ENCODE results near the gene GLIS1.
A peak's percentile ranks its signal among the peaks of the same experiment; 100 is the strongest.

The GLIS1 gene

DNA sequence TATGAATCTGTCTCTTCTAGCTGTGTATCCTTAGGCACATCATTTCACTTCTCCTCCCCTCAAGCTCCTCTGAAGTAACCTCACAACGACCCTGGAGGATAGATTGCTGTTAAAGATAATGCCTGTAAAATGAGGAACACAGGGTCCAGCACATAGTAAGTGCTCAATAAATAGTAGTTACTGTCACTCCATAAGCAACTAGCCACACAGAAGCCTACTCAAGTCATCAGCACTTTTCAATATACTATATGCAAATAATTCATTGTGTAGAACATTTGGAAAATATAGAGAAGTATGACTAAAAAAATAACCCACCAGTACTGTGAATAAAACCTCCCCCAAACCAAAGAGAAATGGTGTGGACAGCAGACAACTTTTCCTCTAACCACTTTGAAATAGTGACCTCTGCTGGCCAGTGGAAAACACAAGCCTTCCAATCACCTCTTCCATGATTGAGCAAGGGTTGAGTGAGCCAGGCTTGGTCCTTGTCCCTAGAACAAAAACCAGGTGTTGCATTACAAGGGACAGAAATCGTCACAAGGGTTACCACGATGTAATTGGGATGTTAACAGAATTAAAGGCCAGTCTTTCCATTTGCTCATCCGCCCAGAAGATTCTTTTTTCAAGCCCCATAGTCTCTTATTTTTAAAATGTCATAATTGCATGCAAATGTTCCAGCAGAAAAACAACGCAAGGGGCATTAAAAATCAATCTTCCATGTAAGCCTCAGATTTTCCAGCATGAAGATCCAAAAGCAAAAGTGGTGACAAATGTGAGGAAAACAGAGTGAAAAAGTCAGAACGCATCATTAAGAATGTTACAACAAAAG lies 15.7 kb upstream of the GLIS1 start:
- Mint-ChIP-seq H3K27ac (no peak overlapping the region), H3K36me3 (ENCODE audit: low read depth) (no peaks in the 10 kb centered on the region), H3K9me3 (no peaks in the 10 kb centered on the region), H3K4me1 (ENCODE audit: low read depth) (no peaks in the 10 kb centered on the region), H3K4me3 (no peak overlapping the region), H3K27me3 (ENCODE audit: low read depth) (peaks cover 2% of the 10 kb centered on the region)
- DNase-seq (ENCODE audit: low spot score): no peak

DNA sequence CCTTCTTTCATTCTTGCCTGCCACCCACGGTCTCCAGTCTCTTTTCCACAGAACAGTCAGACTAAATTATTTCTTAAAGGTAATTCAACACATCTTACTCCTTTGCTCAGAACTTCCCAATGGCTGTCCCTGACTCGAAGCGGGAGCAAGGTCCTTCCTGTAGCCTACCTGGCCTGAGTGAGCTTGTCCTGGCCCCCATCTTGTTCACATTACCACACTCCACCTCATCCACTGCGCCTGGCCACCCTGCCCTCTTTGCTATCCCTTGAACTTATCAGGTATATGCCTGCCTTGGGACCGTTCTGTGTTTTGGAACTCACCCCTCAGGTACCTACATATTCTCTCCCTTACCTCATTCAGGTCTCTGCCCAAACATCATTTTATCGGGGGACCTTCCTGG lies 13.3 kb upstream of the GLIS1 start:
- Mint-ChIP-seq H3K9me3 (no peaks in the 10 kb centered on the region), H3K4me1 (ENCODE audit: low read depth) (no peaks in the 10 kb centered on the region), H3K36me3 (ENCODE audit: low read depth) (no peaks in the 10 kb centered on the region), H3K27ac (no peak overlapping the region), H3K4me3 (no peak overlapping the region), H3K27me3 (ENCODE audit: low read depth) (peaks cover 8% of the 10 kb centered on the region)
- no peak for DNase-seq (ENCODE audit: low spot score)

DNA sequence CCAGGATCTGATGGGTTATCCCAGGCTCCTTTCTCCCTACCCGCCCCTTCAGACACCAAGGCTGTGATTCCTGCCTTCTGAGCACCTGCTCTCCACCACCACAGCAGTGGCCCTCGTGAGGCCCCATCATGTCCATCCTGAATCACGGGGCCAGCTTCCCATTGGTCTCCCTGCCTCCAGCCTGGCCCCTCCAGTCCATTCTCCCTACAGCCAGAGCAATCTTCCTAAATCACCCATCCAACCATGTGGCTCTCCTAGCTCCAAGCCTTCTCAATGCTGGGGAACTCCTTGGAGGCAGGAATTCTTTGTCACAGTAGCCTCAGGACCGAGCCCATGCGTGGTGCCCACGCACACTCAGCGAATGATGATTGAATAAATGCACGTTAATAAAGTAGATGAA lies 8.9 kb upstream of the GLIS1 start:
- Mint-ChIP-seq H3K4me1 (ENCODE audit: low read depth) (no peaks in the 10 kb centered on the region), H3K9me3 (peaks cover 2% of the 10 kb centered on the region), H3K36me3 (ENCODE audit: low read depth) (no peaks in the 10 kb centered on the region), H3K27ac (no peak overlapping the region), H3K27me3 (ENCODE audit: low read depth) (peaks cover 32% of the 10 kb centered on the region), H3K4me3 (no peak overlapping the region)
- no peak for DNase-seq (ENCODE audit: low spot score)

DNA sequence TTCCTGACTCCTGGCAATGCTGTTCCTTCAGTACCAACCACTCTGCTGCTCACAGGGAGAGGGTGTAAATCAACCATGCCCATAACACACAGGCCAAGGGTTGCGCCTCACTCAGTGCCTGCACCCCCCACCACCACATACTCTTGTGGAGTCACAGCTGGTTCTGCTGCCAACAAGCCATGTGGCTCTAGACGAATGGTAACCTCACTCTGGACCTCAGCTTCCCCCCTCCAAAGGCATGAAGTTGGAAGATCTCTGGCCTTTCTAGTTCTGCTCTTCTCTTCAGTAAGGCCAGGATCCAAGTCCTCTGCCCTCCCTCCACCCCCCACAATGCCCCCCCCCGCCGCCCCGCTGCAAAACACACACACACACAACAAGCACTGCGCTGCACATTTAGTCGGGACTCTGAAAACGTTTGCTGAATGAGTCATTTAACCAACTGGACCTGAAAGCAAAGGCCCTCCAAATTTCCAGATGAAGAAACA lies 1.7 kb upstream of the GLIS1 start:
- no peak for DNase-seq (ENCODE audit: low spot score)
- Mint-ChIP-seq H3K27me3 (ENCODE audit: low read depth) (peaks cover 63% of the 10 kb centered on the region), H3K36me3 (ENCODE audit: low read depth) (no peaks in the 10 kb centered on the region), H3K4me3 (peak overlapping the region; percentile 24), H3K9me3 (peaks cover 5% of the 10 kb centered on the region), H3K4me1 (ENCODE audit: low read depth) (no peaks in the 10 kb centered on the region), H3K27ac (no peak overlapping the region)

DNA sequence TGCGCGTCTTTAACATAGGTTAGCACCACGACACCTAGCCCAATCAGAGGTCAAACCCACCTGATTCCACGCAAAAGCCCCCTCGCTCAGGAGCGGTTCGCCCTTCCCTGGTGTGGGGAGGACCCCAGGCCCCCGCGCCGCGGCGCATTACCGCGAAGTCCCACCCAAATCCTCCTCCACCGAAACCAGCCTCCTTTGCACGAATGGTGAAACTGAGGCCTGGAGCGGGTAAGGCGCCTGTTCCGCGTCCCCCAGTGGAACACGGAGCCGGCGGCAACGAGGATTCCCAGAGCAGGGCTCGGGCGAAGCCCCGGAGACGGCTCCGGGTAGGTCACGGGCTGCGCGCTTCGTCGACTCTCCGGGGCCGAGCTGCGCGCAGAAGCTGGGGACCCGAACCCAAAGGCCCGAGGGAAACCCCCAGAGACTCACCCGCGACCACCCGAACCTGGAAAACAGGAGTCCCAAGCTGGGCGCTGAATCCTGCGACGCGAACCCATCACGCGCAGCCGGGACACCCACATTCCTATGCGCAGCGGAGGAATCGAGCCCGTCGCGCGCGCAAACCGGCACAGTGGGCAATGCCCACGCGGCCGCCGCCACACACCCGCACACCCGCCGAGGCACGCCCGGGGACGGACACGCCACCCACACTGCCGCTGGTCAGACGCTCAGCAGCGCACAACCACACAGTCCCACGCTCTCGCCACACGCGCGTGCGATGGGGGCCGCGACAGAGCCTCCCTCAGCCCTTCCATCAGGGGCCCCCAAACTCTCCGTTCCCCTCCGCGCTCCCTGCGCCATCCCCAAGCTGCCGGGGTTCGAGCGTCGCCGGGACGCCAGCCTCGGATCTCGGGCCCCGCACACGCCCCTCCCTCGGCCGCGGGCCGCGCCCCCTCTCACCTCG lies 507 bp downstream of the GLIS1 start:
- Mint-ChIP-seq H3K4me1 (ENCODE audit: low read depth) (no peaks in the 10 kb centered on the region), H3K36me3 (ENCODE audit: low read depth) (no peaks in the 10 kb centered on the region), H3K27me3 (ENCODE audit: low read depth) (peaks cover 73% of the 10 kb centered on the region), H3K27ac (no peak overlapping the region), H3K4me3 (peak overlapping the region; percentile 40), H3K9me3 (peaks cover 5% of the 10 kb centered on the region)
- DNase-seq (ENCODE audit: low spot score): no peak

DNA sequence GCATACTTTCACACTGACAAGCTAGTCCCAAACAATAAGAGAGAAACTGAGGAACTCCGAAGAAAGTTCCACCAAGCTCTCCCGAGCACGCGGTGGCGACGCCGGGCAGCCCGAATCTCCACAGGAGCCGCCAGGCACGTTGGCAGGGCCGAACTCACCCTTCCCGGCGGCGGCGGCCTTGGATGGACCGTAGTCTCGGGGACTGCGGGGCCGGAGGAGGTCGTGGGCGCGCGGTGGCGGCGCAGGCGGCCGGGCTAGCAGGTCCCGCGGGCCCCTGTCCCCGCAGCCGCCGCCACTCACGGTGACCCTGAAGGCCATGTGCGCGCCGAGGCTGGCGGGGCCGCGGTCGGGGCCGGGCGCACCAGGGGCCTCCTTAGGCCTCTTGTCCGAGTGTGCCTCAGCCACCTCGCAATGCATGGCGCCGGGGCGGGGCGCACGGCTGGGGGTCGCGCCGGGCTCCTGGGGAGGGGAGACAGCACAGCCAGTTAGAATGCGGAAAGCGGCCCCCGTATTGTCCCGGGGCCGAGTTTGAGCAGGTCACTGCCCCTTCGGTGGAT lies 1.2 kb downstream of the GLIS1 start:
- Mint-ChIP-seq H3K4me3 (peak overlapping the region; percentile 29), H3K9me3 (peaks cover 2% of the 10 kb centered on the region), H3K4me1 (ENCODE audit: low read depth) (no peaks in the 10 kb centered on the region), H3K27me3 (ENCODE audit: low read depth) (peaks cover 67% of the 10 kb centered on the region), H3K27ac (no peak overlapping the region), H3K36me3 (ENCODE audit: low read depth) (no peaks in the 10 kb centered on the region)
- DNase-seq (ENCODE audit: low spot score): no peak

DNA sequence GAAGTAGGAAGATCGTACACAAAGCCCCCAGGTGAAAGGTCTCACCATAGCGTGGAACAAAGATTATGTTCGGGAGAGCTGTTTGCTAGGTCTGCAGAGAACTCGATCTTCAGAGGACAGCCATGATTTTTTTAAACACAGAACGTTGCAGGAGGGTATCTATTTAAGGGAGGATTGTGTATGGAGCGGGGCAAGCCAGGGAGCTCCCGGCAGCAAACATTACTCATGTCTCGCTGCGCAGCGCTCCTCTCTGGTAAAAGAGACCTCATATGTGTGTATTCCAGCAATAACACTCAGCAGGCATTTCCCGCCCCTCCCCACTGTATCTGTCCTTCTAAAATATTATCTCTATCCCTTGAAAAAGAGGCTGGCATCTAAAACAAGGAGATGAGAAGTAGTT lies 2.7 kb downstream of the GLIS1 start:
- Mint-ChIP-seq H3K27ac (no peak overlapping the region), H3K27me3 (ENCODE audit: low read depth) (peaks cover 66% of the 10 kb centered on the region), H3K9me3 (no peaks in the 10 kb centered on the region), H3K4me3 (no peak overlapping the region), H3K4me1 (ENCODE audit: low read depth) (no peaks in the 10 kb centered on the region), H3K36me3 (ENCODE audit: low read depth) (no peaks in the 10 kb centered on the region)
- no peak for DNase-seq (ENCODE audit: low spot score)

DNA sequence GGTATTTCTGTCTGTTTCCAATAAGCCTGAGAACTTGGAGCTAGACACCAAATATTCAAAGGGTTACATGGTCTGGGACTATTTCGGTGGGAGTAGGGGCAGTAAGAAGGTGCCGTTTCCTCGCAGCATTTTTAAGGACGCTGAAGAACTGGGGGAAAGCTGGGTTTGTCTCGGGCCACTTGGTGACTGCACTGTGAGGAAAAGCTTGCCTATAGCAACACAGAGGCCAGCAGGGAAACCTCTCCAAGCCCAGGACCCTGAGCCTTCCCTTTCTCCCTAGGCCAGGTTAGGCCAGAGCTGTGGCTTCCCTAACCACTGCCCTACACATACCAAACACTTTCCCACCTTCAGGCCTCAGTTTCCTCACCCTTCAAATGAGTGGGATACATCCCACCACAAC lies 3.3 kb downstream of the GLIS1 start:
- Mint-ChIP-seq H3K27ac (no peak overlapping the region), H3K9me3 (no peaks in the 10 kb centered on the region), H3K4me1 (ENCODE audit: low read depth) (no peaks in the 10 kb centered on the region), H3K27me3 (ENCODE audit: low read depth) (peaks cover 65% of the 10 kb centered on the region), H3K36me3 (ENCODE audit: low read depth) (no peaks in the 10 kb centered on the region), H3K4me3 (no peak overlapping the region)
- DNase-seq (ENCODE audit: low spot score): no peak

DNA sequence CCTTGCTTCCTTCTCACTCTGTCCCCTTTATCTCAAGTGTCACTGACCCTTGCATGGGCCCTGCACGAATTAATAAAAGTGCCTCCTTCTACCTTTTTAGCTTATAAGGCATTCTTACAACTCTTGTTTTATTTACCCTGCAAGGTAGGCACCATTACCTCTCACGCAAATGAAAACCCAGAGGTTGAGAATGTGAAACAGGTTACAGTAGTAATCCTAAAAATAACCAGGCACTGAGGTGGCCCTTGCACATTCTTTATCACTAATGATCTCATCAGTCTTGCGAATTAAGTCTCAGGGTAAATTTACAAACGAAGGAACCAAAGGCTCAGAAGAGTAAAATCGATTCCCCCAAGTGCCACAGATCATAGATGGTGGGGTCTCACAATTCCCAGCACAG lies 3.7 kb downstream of the GLIS1 start:
- Mint-ChIP-seq H3K4me3 (no peak overlapping the region), H3K36me3 (ENCODE audit: low read depth) (no peaks in the 10 kb centered on the region), H3K9me3 (no peaks in the 10 kb centered on the region), H3K27ac (no peak overlapping the region), H3K27me3 (ENCODE audit: low read depth) (peaks cover 64% of the 10 kb centered on the region), H3K4me1 (ENCODE audit: low read depth) (no peaks in the 10 kb centered on the region)
- no peak for DNase-seq (ENCODE audit: low spot score)

DNA sequence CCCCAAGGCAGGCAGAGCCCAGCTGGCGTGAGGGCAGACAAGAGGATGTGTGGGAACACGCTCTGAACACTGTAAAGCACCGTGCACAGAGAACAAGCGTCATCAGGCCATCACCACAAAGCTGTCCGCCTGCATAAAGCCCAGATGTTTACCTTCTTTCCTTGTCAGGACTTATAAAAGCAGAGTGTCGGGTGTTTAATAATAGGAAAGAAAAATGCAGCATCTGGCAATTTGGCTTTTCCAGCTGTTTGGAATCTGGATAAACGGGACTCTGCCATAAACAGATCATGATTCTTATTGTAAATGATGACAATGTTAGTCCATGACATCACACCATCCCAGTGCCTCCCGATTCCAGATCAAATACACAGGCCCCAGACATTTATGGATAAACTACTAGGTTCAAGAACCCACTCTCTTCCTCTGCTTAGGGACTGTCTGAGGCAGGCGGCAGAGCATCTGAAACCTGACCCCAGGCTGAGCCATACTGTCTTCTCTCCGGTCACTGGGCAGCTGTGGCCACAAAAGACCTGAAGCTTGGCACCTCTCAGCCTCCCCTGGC lies 4.2 kb downstream of the GLIS1 start:
- no peak for DNase-seq (ENCODE audit: low spot score)
- H3K36me3 Mint-ChIP-seq (ENCODE audit: low read depth): no peaks in the 10 kb centered on the region
- no peaks in the 10 kb centered on the region for H3K9me3 Mint-ChIP-seq
- H3K4me1 Mint-ChIP-seq (ENCODE audit: low read depth): no peaks in the 10 kb centered on the region
- H3K4me3 Mint-ChIP-seq: no peak overlapping the region
- H3K27ac Mint-ChIP-seq: no peak overlapping the region
- peaks cover 59% of the 10 kb centered on the region for H3K27me3 Mint-ChIP-seq (ENCODE audit: low read depth)

DNA sequence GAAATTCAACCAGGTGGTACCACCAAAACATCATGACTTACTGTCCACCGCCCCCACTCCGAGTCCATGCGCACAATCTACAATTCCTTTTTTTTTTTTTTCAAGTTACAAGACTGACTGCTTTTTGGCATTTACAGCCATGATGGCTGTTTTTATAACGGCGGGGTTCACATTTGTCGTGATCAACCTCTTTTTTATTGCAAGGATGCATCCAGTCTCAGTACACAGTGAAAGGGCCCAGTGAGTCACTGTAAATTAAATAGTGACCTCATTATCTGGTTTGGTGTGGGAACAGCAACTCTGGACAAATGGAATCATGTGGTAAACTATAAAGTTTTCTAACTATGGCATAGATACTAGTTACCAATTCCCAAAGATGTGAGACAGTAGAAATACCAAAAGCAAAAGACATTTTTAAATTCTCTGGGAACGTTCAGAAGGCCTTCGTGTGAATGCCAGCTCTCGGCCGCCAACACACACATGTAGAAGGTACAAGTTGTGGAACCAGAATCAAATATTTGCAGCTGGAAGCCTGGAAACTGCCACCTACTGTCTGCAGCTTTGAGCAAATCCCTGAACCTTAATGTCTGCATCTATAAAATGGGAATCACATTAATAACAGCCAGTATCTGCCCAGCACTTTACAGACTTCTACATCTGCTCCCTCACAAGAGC lies 4.9 kb downstream of the GLIS1 start:
- Mint-ChIP-seq H3K4me1 (ENCODE audit: low read depth) (no peaks in the 10 kb centered on the region), H3K9me3 (no peaks in the 10 kb centered on the region), H3K27ac (no peak overlapping the region), H3K27me3 (ENCODE audit: low read depth) (peaks cover 55% of the 10 kb centered on the region), H3K36me3 (ENCODE audit: low read depth) (no peaks in the 10 kb centered on the region), H3K4me3 (no peak overlapping the region)
- DNase-seq (ENCODE audit: low spot score): no peak

DNA sequence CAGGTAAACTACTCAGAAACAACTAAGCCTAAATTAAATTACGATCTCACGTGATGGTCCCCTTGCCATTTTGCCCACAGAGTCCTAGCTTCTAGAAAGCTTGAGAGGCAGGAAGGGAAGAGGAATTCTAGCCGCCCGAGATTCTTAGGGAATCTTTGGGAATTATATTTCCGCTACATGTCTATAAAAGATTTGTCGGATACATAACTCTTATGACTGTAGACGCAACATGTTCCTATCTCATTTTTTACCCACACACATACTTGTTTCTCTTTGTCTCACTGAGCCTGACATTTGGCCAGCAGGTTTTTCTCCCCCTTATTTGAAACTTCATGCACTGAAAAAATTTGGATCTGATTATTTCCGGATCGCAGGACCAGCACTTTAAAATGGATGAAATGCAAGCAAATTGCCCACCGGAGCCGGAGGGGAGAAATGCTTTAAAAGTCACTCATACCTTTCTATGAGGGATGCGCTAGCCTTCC lies 5.5 kb downstream of the GLIS1 start:
- no peak for DNase-seq (ENCODE audit: low spot score)
- no peaks in the 10 kb centered on the region for H3K9me3 Mint-ChIP-seq
- H3K27me3 Mint-ChIP-seq (ENCODE audit: low read depth): peaks cover 56% of the 10 kb centered on the region
- H3K27ac Mint-ChIP-seq: no peak overlapping the region
- no peaks in the 10 kb centered on the region for H3K4me1 Mint-ChIP-seq (ENCODE audit: low read depth)
- no peak overlapping the region for H3K4me3 Mint-ChIP-seq
- no peaks in the 10 kb centered on the region for H3K36me3 Mint-ChIP-seq (ENCODE audit: low read depth)

DNA sequence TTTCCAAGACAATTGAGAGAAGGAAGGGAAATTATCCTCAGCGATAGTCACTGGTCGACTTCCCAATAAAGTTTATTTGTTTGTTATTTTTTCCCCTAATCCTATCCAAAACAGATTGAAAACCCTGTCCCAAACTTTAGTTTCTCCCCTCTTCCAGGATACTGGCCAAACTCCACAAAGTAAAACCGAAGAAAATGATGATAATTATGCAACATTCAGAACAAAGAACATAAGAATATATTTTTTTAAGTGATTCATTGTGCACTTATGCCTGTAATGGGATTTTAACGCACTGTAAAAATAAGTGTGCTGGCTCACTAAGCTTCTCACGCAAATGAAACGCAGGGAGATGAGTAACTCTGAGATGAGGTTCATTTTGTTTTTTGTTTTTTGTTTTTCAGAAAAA lies 6.0 kb downstream of the GLIS1 start:
- Mint-ChIP-seq H3K4me3 (no peak overlapping the region), H3K27ac (no peak overlapping the region), H3K9me3 (no peaks in the 10 kb centered on the region), H3K27me3 (ENCODE audit: low read depth) (peaks cover 56% of the 10 kb centered on the region), H3K36me3 (ENCODE audit: low read depth) (no peaks in the 10 kb centered on the region), H3K4me1 (ENCODE audit: low read depth) (no peaks in the 10 kb centered on the region)
- no peak for DNase-seq (ENCODE audit: low spot score)

Measured in T-helper 2 cell treated with Interferon-gamma antibody and Interleukin-4, amounts not matched to agents 5 μg/mL and 100 μg/mL, for 36 hours (primary cell).